HL-60 (cell line): Measurements from ENCODE around the gene LDB2.

Experiments
- DNase-seq, 2 experiments: peaks; one replicate each; pipeline ENCODE4 v3.0.0-alpha.2; 2010 to 2020; ENCODE audit warnings: low read depth in 1 of 2, low spot score in 1 of 2
- H3K27ac ChIP-seq: fragments of 250-450 bp; sonication (Bioruptor Pico); replicated peaks from 2 replicates; pipeline ENCODE4 v1.5.1; 2020; ENCODE audit warnings: mild to moderate bottlenecking, moderate library complexity
- H3K27me3 ChIP-seq: fragments of 250-450 bp; sonication (Bioruptor Pico); 2 replicates; pipeline ENCODE4 v1.5.1; 2021; ENCODE audit warnings: mild to moderate bottlenecking, moderate library complexity; ENCODE audit not compliant: insufficient read depth, poor library complexity, severe bottlenecking
- H3K4me3 ChIP-seq: replicated peaks from 2 replicates; pipeline ENCODE4 v1.5.1; 2011; ENCODE audit warnings: mild to moderate bottlenecking, control low read depth, low read length; ENCODE audit not compliant: insufficient read depth
- GABPA ChIP-seq: IDR thresholded peaks from 2 replicates; pipeline ENCODE4 v1.6.1; 2012; ENCODE audit warnings: low read depth
- POLR2AphosphoS5 ChIP-seq: IDR thresholded peaks from 2 replicates; pipeline ENCODE4 v1.6.1; 2012; ENCODE audit warnings: low read depth
- SPI1 ChIP-seq: IDR thresholded peaks from 2 replicates; pipeline ENCODE4 v1.6.1; 2012; ENCODE audit warnings: low read depth, mild to moderate bottlenecking, borderline replicate concordance
- TF ChIP-seq, protein P1 (sequence below): IDR thresholded peaks from one replicate; pipeline ENCODE4 v1.5.1; 2011; ENCODE audit warnings: low read length, control low read depth, inconsistent platforms; ENCODE audit not compliant: insufficient read depth
- TF ChIP-seq, protein P2 (sequence below): IDR thresholded peaks from 2 replicates; pipeline ENCODE4 v1.6.1; 2012; ENCODE audit warnings: low read depth; ENCODE audit not compliant: insufficient replicate concordance

LDB2 gene

DNA sequence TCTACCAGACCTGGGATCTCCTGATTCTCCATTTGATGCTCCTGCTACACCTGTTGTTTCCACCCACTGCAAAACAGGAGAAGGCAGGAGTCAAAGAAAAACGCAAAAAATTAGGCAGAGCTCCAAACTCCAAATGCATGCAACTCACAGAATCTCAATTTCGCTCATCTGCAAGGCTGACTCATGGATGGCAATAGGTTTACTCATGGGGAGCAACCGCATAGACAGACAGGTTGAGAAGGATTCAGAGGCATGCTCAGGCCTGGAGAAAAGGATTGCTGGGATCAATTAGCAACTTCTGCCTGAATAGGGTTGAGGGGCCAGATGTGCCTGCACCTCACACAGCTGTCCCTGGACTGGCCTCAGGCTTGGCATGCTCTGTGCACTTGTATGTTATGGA lies 231.0 kb downstream of the LDB2 start:
- H3K27me3 ChIP-seq = no peaks in the 10 kb centered on the region
- no peak overlapping the region for H3K4me3 ChIP-seq
- no peak overlapping the region for H3K27ac ChIP-seq
- no peak for DNase-seq
- no peak for TF ChIP-seq SPI1
- TF ChIP-seq GABPA = no peak
- TF ChIP-seq, protein P1, sequence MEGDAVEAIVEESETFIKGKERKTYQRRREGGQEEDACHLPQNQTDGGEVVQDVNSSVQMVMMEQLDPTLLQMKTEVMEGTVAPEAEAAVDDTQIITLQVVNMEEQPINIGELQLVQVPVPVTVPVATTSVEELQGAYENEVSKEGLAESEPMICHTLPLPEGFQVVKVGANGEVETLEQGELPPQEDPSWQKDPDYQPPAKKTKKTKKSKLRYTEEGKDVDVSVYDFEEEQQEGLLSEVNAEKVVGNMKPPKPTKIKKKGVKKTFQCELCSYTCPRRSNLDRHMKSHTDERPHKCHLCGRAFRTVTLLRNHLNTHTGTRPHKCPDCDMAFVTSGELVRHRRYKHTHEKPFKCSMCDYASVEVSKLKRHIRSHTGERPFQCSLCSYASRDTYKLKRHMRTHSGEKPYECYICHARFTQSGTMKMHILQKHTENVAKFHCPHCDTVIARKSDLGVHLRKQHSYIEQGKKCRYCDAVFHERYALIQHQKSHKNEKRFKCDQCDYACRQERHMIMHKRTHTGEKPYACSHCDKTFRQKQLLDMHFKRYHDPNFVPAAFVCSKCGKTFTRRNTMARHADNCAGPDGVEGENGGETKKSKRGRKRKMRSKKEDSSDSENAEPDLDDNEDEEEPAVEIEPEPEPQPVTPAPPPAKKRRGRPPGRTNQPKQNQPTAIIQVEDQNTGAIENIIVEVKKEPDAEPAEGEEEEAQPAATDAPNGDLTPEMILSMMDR = no peak
- no peak for TF ChIP-seq POLR2AphosphoS5
- TF ChIP-seq, protein P2, sequence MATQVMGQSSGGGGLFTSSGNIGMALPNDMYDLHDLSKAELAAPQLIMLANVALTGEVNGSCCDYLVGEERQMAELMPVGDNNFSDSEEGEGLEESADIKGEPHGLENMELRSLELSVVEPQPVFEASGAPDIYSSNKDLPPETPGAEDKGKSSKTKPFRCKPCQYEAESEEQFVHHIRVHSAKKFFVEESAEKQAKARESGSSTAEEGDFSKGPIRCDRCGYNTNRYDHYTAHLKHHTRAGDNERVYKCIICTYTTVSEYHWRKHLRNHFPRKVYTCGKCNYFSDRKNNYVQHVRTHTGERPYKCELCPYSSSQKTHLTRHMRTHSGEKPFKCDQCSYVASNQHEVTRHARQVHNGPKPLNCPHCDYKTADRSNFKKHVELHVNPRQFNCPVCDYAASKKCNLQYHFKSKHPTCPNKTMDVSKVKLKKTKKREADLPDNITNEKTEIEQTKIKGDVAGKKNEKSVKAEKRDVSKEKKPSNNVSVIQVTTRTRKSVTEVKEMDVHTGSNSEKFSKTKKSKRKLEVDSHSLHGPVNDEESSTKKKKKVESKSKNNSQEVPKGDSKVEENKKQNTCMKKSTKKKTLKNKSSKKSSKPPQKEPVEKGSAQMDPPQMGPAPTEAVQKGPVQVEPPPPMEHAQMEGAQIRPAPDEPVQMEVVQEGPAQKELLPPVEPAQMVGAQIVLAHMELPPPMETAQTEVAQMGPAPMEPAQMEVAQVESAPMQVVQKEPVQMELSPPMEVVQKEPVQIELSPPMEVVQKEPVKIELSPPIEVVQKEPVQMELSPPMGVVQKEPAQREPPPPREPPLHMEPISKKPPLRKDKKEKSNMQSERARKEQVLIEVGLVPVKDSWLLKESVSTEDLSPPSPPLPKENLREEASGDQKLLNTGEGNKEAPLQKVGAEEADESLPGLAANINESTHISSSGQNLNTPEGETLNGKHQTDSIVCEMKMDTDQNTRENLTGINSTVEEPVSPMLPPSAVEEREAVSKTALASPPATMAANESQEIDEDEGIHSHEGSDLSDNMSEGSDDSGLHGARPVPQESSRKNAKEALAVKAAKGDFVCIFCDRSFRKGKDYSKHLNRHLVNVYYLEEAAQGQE = no peak

DNA sequence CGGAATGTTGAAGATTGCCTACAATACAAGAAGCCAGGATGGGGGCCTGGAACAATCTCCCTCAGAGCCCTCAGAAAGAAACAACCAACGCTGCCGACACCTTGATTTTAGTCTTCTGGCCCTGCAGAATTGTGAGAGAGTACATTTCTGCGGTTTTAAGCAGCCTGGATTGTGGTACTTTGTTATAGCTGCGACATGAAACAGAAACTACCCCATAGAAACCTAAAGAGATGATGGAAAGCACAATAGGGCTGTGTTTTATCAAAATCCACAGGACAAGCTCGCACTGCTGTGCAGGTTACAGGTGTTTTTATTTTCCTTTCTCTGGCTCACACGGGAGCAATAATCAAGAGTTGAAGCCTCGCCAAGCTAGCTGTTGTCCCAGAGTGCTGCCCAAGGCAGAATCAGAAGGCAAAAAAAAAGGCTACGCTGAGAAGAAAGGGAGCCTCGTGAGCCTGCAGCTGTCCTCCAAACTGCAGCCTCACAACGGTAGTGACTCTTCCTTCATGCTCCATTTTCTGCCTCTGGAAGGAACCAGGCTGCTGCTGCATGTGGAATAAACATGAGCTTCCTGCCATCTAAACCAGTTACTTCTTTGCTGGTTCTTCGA lies 232.4 kb downstream of the LDB2 start:
- no peak overlapping the region for H3K27ac ChIP-seq
- no peak for DNase-seq
- H3K27me3 ChIP-seq = no peaks in the 10 kb centered on the region
- H3K4me3 ChIP-seq = no peak overlapping the region
- TF ChIP-seq, protein P1 = no peak
- TF ChIP-seq SPI1 = no peak
- TF ChIP-seq, protein P2 = no peak
- no peak for TF ChIP-seq GABPA
- TF ChIP-seq POLR2AphosphoS5 = no peak

DNA sequence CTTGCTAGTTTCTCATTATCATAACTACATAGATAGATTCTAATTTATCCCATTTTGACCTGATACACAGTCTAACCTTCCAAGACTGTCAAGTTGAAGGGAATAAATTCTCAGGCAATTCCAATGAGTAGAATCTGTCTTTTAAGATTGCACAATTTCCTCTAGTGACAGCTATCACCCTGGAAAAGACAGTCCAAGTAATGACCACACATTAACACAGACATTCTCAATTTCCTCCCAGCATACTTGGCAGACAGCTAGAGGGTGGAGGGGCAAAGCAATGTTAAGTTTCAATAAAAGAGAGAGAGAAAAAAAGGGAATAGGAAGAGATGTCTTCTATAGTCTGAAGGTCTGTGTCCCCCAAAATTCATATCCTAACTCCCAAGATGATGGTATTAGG lies 234.7 kb downstream of the LDB2 start:
- TF ChIP-seq, protein P2 = no peak
- TF ChIP-seq POLR2AphosphoS5 (no peak), GABPA (no peak), SPI1 (no peak)
- TF ChIP-seq, protein P1 = no peak
- Histone ChIP-seq H3K27me3 (no peaks in the 10 kb centered on the region), H3K27ac (no peak overlapping the region), H3K4me3 (no peak overlapping the region)
- DNase-seq = no peak
